Suprapubic skin (tissue), 4 donors: ENCODE results near the gene INSYN2B. TPM values are rescaled to one million over a fixed set of nuclear protein-coding genes. Genes with fewer than 3 reads are reported as not detected.

Experiments
- DNase-seq, 2 donors: peaks; one replicate each; pipeline ENCODE4 v3.0.0-alpha.2; 2019; ENCODE audit warnings: low spot score in 2 of 2
- H3K27ac ChIP-seq: fragments of 200-600 bp; sonication (generic); one replicate; pipeline ENCODE4 v1.5.1; 2019
- H3K27me3 ChIP-seq: fragments of 200-600 bp; sonication (generic); one replicate; pipeline ENCODE4 v1.5.1; 2019
- H3K36me3 ChIP-seq: fragments of 200-600 bp; sonication (generic); one replicate; pipeline ENCODE4 v1.5.1; 2019
- H3K4me1 ChIP-seq: fragments of 200-600 bp; sonication (generic); one replicate; pipeline ENCODE4 v1.5.1; 2019
- H3K4me3 ChIP-seq: fragments of 200-600 bp; sonication (generic); one replicate; pipeline ENCODE4 v1.5.1; 2019; ENCODE audit warnings: mild to moderate bottlenecking
- H3K9me3 ChIP-seq: fragments of 200-600 bp; sonication (generic); one replicate; pipeline ENCODE4 v1.5.1; 2019
- EP300 ChIP-seq: sonication (generic); formaldehyde crosslinking; IDR thresholded peaks from one replicate; pipeline ENCODE4 v1.6.1; 2017; ENCODE audit warnings: antibody characterized with exemption
- POLR2A ChIP-seq, 2 donors: fragments of 450-650 bp; IDR thresholded peaks; one replicate each; pipeline ENCODE4 v1.6.1; 2017; ENCODE audit warnings: antibody characterized with exemption in 2 of 2, mild to moderate bottlenecking in 2 of 2, moderate library complexity in 2 of 2
- POLR2AphosphoS5 ChIP-seq, 3 donors: sonication (generic); formaldehyde crosslinking; IDR thresholded peaks; one replicate each; pipeline ENCODE4 v1.6.1; 2017; ENCODE audit warnings: antibody characterized with exemption in 3 of 3
- WGBS: methylation state at CpG from one replicate; pipeline ENCODE4 v1.1.5; 2018; 5-methylcytosine and 5-hydroxymethylcytosine counted together
- total RNA-seq, 4 donors: library from RNA; depleted of rRNA; stranded (reverse); fragments of >200 nt; gene quantifications; one replicate each; pipeline ENCODE4 v1.1.0, GENCODE V29; 2016
- TF ChIP-seq, protein P1 (sequence below), 2 donors: fragments of 200-600 bp in 1 of 2; fragments of 450-650 bp in 1 of 2; sonication (generic) in 1 of 2; IDR thresholded peaks; one replicate each; pipeline ENCODE4 v1.5.1; 2016 to 2019; ENCODE audit warnings: antibody characterized with exemption in 2 of 2, mild to moderate bottlenecking in 1 of 2, moderate library complexity in 1 of 2

INSYN2B gene
- total RNA-seq, 4 donors from 2014 or later: 0.47 to 0.68 (median 0.55) TPM

DNA sequence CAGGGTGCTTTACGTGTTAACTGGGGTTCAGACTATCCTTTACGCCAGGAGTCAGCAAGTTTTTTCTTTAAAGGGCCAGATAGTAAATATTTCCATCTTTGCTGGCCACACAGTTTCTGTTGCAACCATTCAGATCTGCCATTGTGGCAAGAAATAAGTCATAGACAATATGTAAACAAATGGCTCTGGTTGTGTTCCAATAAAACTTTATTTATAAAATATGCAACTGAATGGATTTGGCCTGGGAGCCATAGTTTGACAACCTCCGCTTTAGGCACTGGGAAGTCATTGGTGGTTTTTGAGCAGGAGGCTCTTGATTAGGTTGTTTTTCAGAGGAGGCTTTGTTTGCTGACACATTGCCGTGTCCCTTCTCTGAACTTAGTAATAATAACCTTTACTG, 90.7 kb downstream of the INSYN2B start:
- H3K9me3 ChIP-seq: no peaks in the 10 kb centered on the region
- no peaks in the 10 kb centered on the region for H3K4me1 ChIP-seq
- H3K27ac ChIP-seq: no peak overlapping the region
- no peak for DNase-seq
- H3K27me3 ChIP-seq: no peaks in the 10 kb centered on the region
- no peak for TF ChIP-seq EP300
- no peak for TF ChIP-seq POLR2AphosphoS5 (IDR thresholded peaks at IDR 0.05)
- TF ChIP-seq, protein P1, sequence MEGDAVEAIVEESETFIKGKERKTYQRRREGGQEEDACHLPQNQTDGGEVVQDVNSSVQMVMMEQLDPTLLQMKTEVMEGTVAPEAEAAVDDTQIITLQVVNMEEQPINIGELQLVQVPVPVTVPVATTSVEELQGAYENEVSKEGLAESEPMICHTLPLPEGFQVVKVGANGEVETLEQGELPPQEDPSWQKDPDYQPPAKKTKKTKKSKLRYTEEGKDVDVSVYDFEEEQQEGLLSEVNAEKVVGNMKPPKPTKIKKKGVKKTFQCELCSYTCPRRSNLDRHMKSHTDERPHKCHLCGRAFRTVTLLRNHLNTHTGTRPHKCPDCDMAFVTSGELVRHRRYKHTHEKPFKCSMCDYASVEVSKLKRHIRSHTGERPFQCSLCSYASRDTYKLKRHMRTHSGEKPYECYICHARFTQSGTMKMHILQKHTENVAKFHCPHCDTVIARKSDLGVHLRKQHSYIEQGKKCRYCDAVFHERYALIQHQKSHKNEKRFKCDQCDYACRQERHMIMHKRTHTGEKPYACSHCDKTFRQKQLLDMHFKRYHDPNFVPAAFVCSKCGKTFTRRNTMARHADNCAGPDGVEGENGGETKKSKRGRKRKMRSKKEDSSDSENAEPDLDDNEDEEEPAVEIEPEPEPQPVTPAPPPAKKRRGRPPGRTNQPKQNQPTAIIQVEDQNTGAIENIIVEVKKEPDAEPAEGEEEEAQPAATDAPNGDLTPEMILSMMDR (IDR thresholded peaks at IDR 0.05): no peak
- no peak for TF ChIP-seq POLR2A (IDR thresholded peaks at IDR 0.05)
- no peaks in the 10 kb centered on the region for H3K36me3 ChIP-seq
- no peak overlapping the region for H3K4me3 ChIP-seq
- WGBS: 73% methylated on average over 4 of the region's 4 CpGs

DNA sequence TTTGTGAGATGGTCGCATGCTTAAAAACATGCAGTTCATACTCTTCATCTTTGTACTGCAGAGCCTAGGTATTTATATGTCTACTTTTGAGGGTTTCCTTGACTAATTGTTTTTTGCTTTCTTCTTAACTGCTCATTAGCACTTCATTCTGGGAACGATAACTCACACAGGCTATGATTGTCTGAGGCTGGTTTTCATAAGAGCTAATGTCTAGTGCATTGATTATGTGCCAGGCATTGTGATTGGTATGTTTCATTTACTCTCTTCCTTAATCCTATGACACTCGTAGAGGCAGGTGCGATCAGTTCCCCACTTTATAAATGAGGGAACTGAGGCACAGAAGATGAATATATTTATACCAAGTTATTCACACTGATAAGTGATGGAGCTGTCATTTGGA, 93.6 kb downstream of the INSYN2B start:
- Histone ChIP-seq H3K4me3 (no peak overlapping the region), H3K9me3 (no peaks in the 10 kb centered on the region), H3K36me3 (no peaks in the 10 kb centered on the region), H3K27ac (no peak overlapping the region), H3K27me3 (no peaks in the 10 kb centered on the region), H3K4me1 (no peaks in the 10 kb centered on the region)
- no peak for DNase-seq
- 84% methylated on average over 4 of the region's 4 CpGs for WGBS
- TF ChIP-seq, protein P1 (IDR thresholded peaks at IDR 0.05): no peak
- no peak for TF ChIP-seq EP300
- no peak for TF ChIP-seq POLR2AphosphoS5 (IDR thresholded peaks at IDR 0.05)
- no peak for TF ChIP-seq POLR2A (IDR thresholded peaks at IDR 0.05)

- Histone ChIP-seq H3K27me3 (no peaks in the 10 kb centered on the region), H3K36me3 (no peaks in the 10 kb centered on the region), H3K9me3 (no peaks in the 10 kb centered on the region), H3K4me1 (no peaks in the 10 kb centered on the region), H3K27ac (no peak overlapping the region), H3K4me3 (no peak overlapping the region)
- DNase-seq: no peak
- 86% methylated on average over 2 of the region's 2 CpGs for WGBS
- TF ChIP-seq, protein P1 (IDR thresholded peaks at IDR 0.05): no peak
- TF ChIP-seq EP300: no peak
- TF ChIP-seq POLR2A (IDR thresholded peaks at IDR 0.05): no peak
- no peak for TF ChIP-seq POLR2AphosphoS5 (IDR thresholded peaks at IDR 0.05)
These were observed 94.3 kb downstream of the INSYN2B start for GRCh38 chr5:169886033-169886432.

DNA sequence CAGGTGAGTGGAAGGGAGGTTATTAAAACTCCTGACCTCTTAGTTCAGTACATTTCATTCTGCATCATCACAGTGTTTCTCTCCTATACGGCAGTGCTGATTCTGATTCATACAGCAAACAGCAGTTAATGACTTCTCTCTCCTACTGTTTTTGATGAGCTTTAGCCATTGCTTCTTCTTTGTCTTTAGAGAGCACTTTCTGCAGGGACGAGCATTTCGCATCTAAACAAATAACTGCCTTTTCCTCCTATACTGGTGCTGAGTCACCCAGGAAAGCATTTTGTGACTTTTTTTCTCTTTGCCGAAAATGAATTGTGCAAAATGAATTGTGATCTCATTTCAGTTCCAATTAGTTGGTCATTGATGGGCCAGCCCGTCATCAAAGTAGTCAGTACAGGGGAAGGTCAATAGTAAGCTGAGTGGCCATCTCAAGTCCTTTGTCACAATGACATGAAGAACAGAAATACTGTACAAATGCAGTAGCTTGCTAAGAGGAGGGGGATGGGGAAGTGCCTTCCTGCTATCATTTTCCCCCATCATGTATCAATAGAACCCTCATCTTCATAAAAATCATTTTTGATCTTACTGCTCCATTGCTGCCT, 98.5 kb downstream of the INSYN2B start:
- no peak for DNase-seq
- Histone ChIP-seq H3K4me3 (no peak overlapping the region), H3K36me3 (no peaks in the 10 kb centered on the region), H3K27ac (no peak overlapping the region), H3K9me3 (no peaks in the 10 kb centered on the region), H3K27me3 (no peaks in the 10 kb centered on the region), H3K4me1 (no peaks in the 10 kb centered on the region)
- TF ChIP-seq POLR2AphosphoS5 (IDR thresholded peaks at IDR 0.05) (no peak), POLR2A (IDR thresholded peaks at IDR 0.05) (no peak), EP300 (no peak)
- TF ChIP-seq, protein P1 (IDR thresholded peaks at IDR 0.05): no peak
- WGBS: 83% methylated on average over 5 of the region's 5 CpGs

DNA sequence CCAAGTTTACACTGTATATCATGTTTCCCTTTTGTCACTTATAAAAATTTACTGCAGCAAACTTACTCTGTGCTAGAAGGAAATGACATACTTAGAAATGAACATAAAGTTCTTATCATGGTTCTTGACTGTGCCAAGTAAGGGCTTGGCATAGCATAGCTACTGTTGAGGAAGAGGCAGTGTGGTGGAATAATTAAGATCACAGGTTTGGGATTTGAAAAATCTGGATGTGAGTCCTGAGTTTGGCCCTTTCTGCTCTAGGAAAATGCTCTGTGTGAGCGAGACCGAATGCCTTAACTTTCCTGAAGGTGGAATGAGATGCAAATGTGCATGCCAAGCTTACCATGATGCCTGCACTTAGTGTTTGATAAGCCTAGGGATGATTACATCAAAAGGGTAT, 99.5 kb downstream of the INSYN2B start:
- no peaks in the 10 kb centered on the region for H3K36me3 ChIP-seq
- no peak overlapping the region for H3K4me3 ChIP-seq
- no peaks in the 10 kb centered on the region for H3K9me3 ChIP-seq
- WGBS: 73% methylated on average over 2 of the region's 2 CpGs
- TF ChIP-seq, protein P1 (IDR thresholded peaks at IDR 0.05): no peak
- TF ChIP-seq POLR2A (IDR thresholded peaks at IDR 0.05): no peak
- no peak for TF ChIP-seq POLR2AphosphoS5 (IDR thresholded peaks at IDR 0.05)
- no peak for TF ChIP-seq EP300
- no peak overlapping the region for H3K27ac ChIP-seq
- no peaks in the 10 kb centered on the region for H3K4me1 ChIP-seq
- DNase-seq: no peak
- no peaks in the 10 kb centered on the region for H3K27me3 ChIP-seq
